ENCODE results near the gene DENND1A. TPM values are rescaled to one million over a fixed set of nuclear protein-coding genes. Genes with fewer than 3 reads are reported as not detected.
A peak's percentile ranks its signal among the peaks of the same experiment; 100 is the strongest.

The DENND1A gene
- total RNA-seq, 1 donor from 2014 or later: 24.4 TPM

GRCh38 chr9:123359546-123359945, 570.4 kb downstream of the DENND1A start:
- no peak for DNase-seq (ENCODE audit: low spot score)

- DNase-seq (ENCODE audit: low spot score): no peak
Measured at GRCh38 chr9:123359106-123359505, 570.8 kb downstream of the DENND1A start.

- no peak for DNase-seq (ENCODE audit: low spot score)
Measured at GRCh38 chr9:123358181-123358905, 571.6 kb downstream of the DENND1A start.

GRCh38 chr9:123357743-123358059, 572.2 kb downstream of the DENND1A start:
- DNase-seq (ENCODE audit: low spot score): no peak

GRCh38 chr9:123356851-123357742, 572.8 kb downstream of the DENND1A start:
- no peak for DNase-seq (ENCODE audit: low spot score)

- DNase-seq (ENCODE audit: low spot score): no peak
Measured at GRCh38 chr9:123355761-123356431, 574.0 kb downstream of the DENND1A start, which contains the start of gene CRB2. Gene CRB2 (plus strand): TSS chr9:123356197. CDS start chr9:123356261, 64 bp downstream.

GRCh38 chr9:123354806-123355508, 575.0 kb downstream of the DENND1A start:
- DNase-seq (ENCODE audit: low spot score): no peak

GRCh38 chr9:123353984-123354591, 575.8 kb downstream of the DENND1A start:
- peak; percentile 64 for DNase-seq (ENCODE audit: low spot score)

- DNase-seq (ENCODE audit: low spot score): no peak
Measured at GRCh38 chr9:123353041-123353440, 576.9 kb downstream of the DENND1A start.

GRCh38 chr9:123350590-123351310, 579.2 kb downstream of the DENND1A start:
- no peak for DNase-seq (ENCODE audit: low spot score)

- peak; percentile 66 for DNase-seq (ENCODE audit: low spot score)
Measured at GRCh38 chr9:123349691-123350480, 580.0 kb downstream of the DENND1A start.

- no peak for DNase-seq (ENCODE audit: low spot score)
Measured at GRCh38 chr9:123349033-123349432, 580.9 kb downstream of the DENND1A start.

GRCh38 chr9:123348317-123348992, 581.5 kb downstream of the DENND1A start:
- DNase-seq (ENCODE audit: low spot score): no peak

GRCh38 chr9:123347289-123348060, 582.5 kb downstream of the DENND1A start:
- no peak for DNase-seq (ENCODE audit: low spot score)

GRCh38 chr9:123346826-123347225, 583.1 kb downstream of the DENND1A start:
- no peak for DNase-seq (ENCODE audit: low spot score)

GRCh38 chr9:123346026-123346425, 583.9 kb downstream of the DENND1A start:
- no peak for DNase-seq (ENCODE audit: low spot score)

- DNase-seq (ENCODE audit: low spot score): no peak
Measured at GRCh38 chr9:123345567-123345955, 584.4 kb downstream of the DENND1A start.

GRCh38 chr9:123344192-123344949, 585.6 kb downstream of the DENND1A start:
- no peak for DNase-seq (ENCODE audit: low spot score)
